Measurements from ENCODE around the gene IRF6. TPM values are rescaled to one million over a fixed set of nuclear protein-coding genes. Genes with fewer than 3 reads are reported as not detected.

The IRF6 gene
- total RNA-seq, 4 donors from 2014 or later: 9.9 to 66.4 (median 52.2) TPM

DNA sequence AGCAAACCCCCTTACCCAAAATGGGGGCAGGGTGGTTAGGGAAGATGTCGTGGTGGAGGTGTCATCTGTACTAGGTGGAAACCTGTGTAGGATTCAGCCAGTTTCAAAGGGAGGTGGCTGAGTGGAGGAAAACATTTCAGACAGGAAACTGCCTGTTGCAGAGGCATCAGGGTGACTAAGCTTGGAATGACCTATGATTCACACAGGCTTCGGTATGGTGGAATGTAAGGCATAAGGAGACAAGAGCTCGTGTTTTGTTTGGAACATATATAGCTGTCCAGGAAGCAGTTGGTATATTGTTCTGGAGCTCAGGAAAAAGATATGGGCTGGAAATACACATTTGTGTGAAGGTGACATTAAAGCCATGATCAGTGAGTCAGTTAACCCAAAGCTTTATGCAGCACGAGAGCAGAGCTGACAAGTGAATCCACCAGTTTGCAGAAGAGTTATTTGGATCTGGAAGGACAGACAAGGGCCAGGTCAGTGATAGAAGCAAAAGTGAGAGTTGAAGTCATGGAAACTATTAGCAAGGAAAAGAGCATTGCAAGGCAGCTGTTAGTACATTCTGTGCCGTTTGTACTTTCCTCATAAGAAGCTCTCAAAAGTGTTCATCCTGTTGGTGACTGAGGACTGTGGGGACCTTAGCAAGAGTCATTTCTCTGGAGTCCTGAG, 34.1 kb upstream of the IRF6 start:
- TF ChIP-seq, protein P1, sequence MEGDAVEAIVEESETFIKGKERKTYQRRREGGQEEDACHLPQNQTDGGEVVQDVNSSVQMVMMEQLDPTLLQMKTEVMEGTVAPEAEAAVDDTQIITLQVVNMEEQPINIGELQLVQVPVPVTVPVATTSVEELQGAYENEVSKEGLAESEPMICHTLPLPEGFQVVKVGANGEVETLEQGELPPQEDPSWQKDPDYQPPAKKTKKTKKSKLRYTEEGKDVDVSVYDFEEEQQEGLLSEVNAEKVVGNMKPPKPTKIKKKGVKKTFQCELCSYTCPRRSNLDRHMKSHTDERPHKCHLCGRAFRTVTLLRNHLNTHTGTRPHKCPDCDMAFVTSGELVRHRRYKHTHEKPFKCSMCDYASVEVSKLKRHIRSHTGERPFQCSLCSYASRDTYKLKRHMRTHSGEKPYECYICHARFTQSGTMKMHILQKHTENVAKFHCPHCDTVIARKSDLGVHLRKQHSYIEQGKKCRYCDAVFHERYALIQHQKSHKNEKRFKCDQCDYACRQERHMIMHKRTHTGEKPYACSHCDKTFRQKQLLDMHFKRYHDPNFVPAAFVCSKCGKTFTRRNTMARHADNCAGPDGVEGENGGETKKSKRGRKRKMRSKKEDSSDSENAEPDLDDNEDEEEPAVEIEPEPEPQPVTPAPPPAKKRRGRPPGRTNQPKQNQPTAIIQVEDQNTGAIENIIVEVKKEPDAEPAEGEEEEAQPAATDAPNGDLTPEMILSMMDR (IDR thresholded peaks at IDR 0.05): no peak
- no peak for TF ChIP-seq POLR2A (IDR thresholded peaks at IDR 0.05)
- Histone ChIP-seq H3K36me3 (peaks cover 0 to 84% (median 0%) of the 10 kb centered on the region in 3 donors), H3K4me1 (peaks cover 0 to 4% (median 0%) of the 10 kb centered on the region in 4 donors), H3K9me3 (no peaks in the 10 kb centered on the region), H3K27ac (peak overlapping the region in 2 of 4 donors; percentile 8 to 38), H3K27me3 (no peaks in the 10 kb centered on the region), H3K4me3 (no peak overlapping the region)
- peak in 1 of 3 donors; percentile 52 for DNase-seq

GRCh38 chr1:209838537-209838936, 32.6 kb upstream of the IRF6 start:
- Histone ChIP-seq H3K36me3 (peaks cover 0 to 84% (median 0%) of the 10 kb centered on the region in 3 donors), H3K4me1 (peaks cover 0 to 4% (median 0%) of the 10 kb centered on the region in 4 donors), H3K4me3 (no peak overlapping the region), H3K27ac (no peak overlapping the region), H3K9me3 (no peaks in the 10 kb centered on the region), H3K27me3 (no peaks in the 10 kb centered on the region)
- TF ChIP-seq POLR2A (IDR thresholded peaks at IDR 0.05): no peak
- TF ChIP-seq, protein P1 (IDR thresholded peaks at IDR 0.05): no peak
- peak in 1 of 3 donors; percentile 73 for DNase-seq

DNA sequence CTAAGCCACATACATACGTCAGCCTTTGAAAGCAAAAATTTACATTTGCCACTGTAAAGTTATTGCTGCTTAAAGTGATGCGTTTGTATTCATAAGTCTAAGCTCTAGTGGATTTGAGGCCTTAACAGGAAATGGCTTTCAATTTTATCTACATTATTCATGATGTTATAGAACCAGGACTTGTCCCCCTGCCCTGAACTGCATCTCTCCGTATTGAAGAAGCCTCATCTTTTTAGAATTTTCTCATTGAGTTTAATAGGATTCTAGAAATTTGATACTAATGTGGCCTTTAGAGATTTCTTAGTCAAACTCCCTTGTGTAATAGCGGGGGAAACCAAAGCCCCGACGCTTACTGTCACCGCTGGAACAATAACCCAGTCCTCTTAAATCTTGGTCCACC, 31.7 kb upstream of the IRF6 start:
- peaks cover 0 to 84% (median 0%) of the 10 kb centered on the region in 3 donors for H3K36me3 ChIP-seq
- no peaks in the 10 kb centered on the region for H3K27me3 ChIP-seq
- no peak overlapping the region for H3K27ac ChIP-seq
- H3K4me1 ChIP-seq: peaks cover 0 to 4% (median 0%) of the 10 kb centered on the region in 4 donors
- TF ChIP-seq POLR2A (IDR thresholded peaks at IDR 0.05): no peak
- TF ChIP-seq, protein P1 (IDR thresholded peaks at IDR 0.05): no peak
- H3K9me3 ChIP-seq: no peaks in the 10 kb centered on the region
- no peak for DNase-seq
- no peak overlapping the region for H3K4me3 ChIP-seq

DNA sequence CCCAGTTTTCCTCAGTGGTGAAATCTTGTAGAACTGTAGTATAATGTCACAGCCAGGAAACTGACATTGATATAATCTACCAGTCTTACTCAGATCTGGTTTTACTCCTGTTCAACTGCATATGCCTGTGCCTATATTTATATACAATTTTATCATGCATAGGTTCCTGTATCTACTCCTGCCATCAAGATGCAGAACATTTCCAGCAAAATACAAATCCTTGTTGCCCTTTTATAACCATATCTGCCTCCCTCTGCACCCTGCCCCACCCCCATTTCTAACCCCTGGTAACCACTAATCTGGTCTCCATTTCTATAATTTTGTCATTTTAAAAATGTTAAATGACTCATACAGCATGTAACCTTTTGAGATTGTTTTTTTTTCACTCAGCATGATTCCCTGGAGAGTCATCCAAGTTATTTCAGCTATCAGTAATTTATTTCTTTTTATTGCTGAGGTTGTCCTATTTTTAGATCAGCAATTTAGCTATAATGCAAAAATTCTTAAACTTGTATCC, 29.9 kb upstream of the IRF6 start:
- Histone ChIP-seq H3K27ac (no peak overlapping the region), H3K4me1 (peaks cover 0 to 4% (median 0%) of the 10 kb centered on the region in 4 donors), H3K36me3 (peaks cover 0 to 86% (median 0%) of the 10 kb centered on the region in 3 donors), H3K27me3 (no peaks in the 10 kb centered on the region), H3K9me3 (no peaks in the 10 kb centered on the region), H3K4me3 (no peak overlapping the region)
- TF ChIP-seq POLR2A (IDR thresholded peaks at IDR 0.05): no peak
- TF ChIP-seq, protein P1 (IDR thresholded peaks at IDR 0.05): no peak
- DNase-seq: no peak

GRCh38 chr1:209831615-209832014, 25.7 kb upstream of the IRF6 start:
- Histone ChIP-seq H3K9me3 (no peaks in the 10 kb centered on the region), H3K27me3 (no peaks in the 10 kb centered on the region), H3K4me3 (no peak overlapping the region), H3K4me1 (peaks cover 0 to 12% (median 0%) of the 10 kb centered on the region in 4 donors), H3K36me3 (peaks cover 0 to 55% (median 0%) of the 10 kb centered on the region in 3 donors), H3K27ac (no peak overlapping the region)
- TF ChIP-seq POLR2A (IDR thresholded peaks at IDR 0.05): no peak
- TF ChIP-seq, protein P1 (IDR thresholded peaks at IDR 0.05): no peak
- DNase-seq: no peak
